Right atrium auricular region (tissue), 2 donors: Measurements from ENCODE around the gene RABL3. TPM values are rescaled to one million over a fixed set of nuclear protein-coding genes. Genes with fewer than 3 reads are reported as not detected.

Experiments used
- DNase-seq: peaks from one replicate; pipeline ENCODE4 v3.0.0-alpha.2; 2019; ENCODE audit warnings: low spot score
- H3K27ac ChIP-seq, 2 donors: fragments of 200-600 bp; sonication (generic); 1 replicate in 1 of 2; 2 replicates in 1 of 2; pipeline ENCODE4 v1.5.1; 2016 to 2019
- H3K27me3 ChIP-seq, 2 donors: fragments of 200-600 bp; sonication (generic); one replicate each; pipeline versions ENCODE4 v1.5.1 to v1.6.0; 2017 to 2019
- H3K36me3 ChIP-seq: fragments of 200-600 bp; sonication (generic); one replicate; pipeline ENCODE4 v1.5.1; 2016
- H3K4me1 ChIP-seq, 2 donors: fragments of 200-600 bp; sonication (generic); one replicate each; pipeline versions ENCODE4 v1.5.1 to v1.6.0; 2017 to 2019
- H3K4me3 ChIP-seq, 2 donors: fragments of 200-600 bp; sonication (generic); 1 replicate in 1 of 2; 2 replicates in 1 of 2; pipeline ENCODE4 v1.5.1; 2017 to 2019; ENCODE audit warnings: mild to moderate bottlenecking in 1 of 2, moderate library complexity in 1 of 2
- H3K9me3 ChIP-seq, 2 donors: fragments of 200-600 bp; sonication (generic); one replicate each; pipeline ENCODE4 v1.5.1; 2019
- total RNA-seq, 2 donors: library from RNA; depleted of rRNA; stranded (reverse); fragments of >200 nt; gene quantifications; one replicate each; pipeline ENCODE4 v1.1.0, GENCODE V29; 2016
- TF ChIP-seq, protein P1 (sequence below), 2 donors: fragments of 200-600 bp; sonication (generic); IDR thresholded peaks; one replicate each; pipeline ENCODE4 v1.5.1; 2019; ENCODE audit warnings: antibody characterized with exemption in 2 of 2

Gene RABL3
- total RNA-seq, 2 donors from 2014 or later, result 7.6 to 14.2 TPM

- Histone ChIP-seq H3K27me3 (no peaks in the 10 kb centered on the region), H3K4me3 (no peak overlapping the region), H3K9me3 (no peaks in the 10 kb centered on the region), H3K27ac (no peak overlapping the region), H3K36me3 (no peaks in the 10 kb centered on the region), H3K4me1 (no peaks in the 10 kb centered on the region)
- TF ChIP-seq, protein P1, sequence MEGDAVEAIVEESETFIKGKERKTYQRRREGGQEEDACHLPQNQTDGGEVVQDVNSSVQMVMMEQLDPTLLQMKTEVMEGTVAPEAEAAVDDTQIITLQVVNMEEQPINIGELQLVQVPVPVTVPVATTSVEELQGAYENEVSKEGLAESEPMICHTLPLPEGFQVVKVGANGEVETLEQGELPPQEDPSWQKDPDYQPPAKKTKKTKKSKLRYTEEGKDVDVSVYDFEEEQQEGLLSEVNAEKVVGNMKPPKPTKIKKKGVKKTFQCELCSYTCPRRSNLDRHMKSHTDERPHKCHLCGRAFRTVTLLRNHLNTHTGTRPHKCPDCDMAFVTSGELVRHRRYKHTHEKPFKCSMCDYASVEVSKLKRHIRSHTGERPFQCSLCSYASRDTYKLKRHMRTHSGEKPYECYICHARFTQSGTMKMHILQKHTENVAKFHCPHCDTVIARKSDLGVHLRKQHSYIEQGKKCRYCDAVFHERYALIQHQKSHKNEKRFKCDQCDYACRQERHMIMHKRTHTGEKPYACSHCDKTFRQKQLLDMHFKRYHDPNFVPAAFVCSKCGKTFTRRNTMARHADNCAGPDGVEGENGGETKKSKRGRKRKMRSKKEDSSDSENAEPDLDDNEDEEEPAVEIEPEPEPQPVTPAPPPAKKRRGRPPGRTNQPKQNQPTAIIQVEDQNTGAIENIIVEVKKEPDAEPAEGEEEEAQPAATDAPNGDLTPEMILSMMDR (IDR thresholded peaks at IDR 0.05), result no peak
- no peak for DNase-seq
These were observed 83.0 kb downstream of the RABL3 start for GRCh38 chr3:120659285-120659684.

DNA sequence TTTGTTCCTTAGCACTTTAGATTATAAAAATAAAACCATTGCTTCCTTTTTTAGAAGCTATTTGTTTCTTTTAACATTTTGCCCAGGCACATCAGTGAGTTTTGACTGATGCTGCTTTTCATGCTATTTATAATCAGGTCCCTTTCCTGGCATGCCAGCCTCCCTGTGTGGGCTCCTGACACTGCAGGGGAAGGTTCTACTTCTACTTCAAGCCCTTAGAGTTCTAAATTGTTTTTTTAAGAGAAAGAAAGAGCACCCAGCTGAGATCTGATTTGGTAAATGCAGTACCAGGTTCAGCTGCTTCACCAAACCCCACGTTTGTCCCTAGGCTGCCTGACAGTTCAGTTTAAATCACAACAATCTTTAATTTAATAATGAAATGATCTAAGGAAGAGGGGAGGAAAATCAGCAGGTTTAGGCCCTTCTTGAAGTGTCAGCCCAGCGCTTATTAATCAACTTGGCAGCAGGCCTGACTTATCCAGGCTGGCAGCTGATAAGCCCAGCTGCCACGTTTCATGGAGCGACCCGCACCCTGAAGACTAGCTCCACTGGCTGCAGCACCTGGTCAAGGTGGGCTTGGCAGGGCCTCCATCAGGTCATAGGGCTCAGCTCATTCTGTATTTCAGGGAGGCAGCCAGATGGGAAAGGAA, 89.3 kb downstream of the RABL3 start:
- H3K36me3 ChIP-seq, result no peaks in the 10 kb centered on the region
- no peaks in the 10 kb centered on the region for H3K27me3 ChIP-seq
- no peak overlapping the region for H3K4me3 ChIP-seq
- no peak for DNase-seq
- no peaks in the 10 kb centered on the region for H3K4me1 ChIP-seq
- TF ChIP-seq, protein P1 (IDR thresholded peaks at IDR 0.05), result no peak
- H3K27ac ChIP-seq, result no peak overlapping the region
- no peaks in the 10 kb centered on the region for H3K9me3 ChIP-seq

DNA sequence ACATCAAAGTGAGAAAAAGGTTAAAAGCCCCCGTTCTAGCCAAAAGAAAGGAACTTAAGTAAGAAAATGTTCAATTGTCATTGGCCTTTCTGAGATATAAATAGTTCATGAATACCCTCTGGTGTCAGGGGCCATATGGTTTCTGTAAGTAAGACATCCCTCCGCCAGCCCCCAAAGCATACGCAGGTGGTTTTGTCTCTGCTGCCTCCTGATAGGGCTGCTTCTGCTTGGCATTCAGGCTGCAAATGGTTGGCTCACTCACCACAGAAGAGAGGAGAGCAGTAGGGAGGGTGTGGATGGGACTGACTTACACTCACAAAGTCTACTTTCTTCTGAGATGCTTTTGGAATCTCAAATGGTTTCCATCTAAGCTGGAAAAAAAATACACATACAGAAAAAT, 90.0 kb downstream of the RABL3 start:
- TF ChIP-seq, protein P1 (IDR thresholded peaks at IDR 0.05), result no peak

GRCh38 chr3:120650311-120650710, 92.0 kb downstream of the RABL3 start:
- no peaks in the 10 kb centered on the region for H3K9me3 ChIP-seq

More for the DNA sequence above, 90.0 kb downstream of the RABL3 start:
- Histone ChIP-seq H3K9me3 (no peaks in the 10 kb centered on the region), H3K27me3 (no peaks in the 10 kb centered on the region), H3K36me3 (no peaks in the 10 kb centered on the region), H3K4me3 (no peak overlapping the region), H3K4me1 (no peaks in the 10 kb centered on the region), H3K27ac (no peak overlapping the region)
- DNase-seq, result no peak

GRCh38 chr3:120649830-120650233, 92.5 kb downstream of the RABL3 start:
- TF ChIP-seq, protein P1 (IDR thresholded peaks at IDR 0.05), result no peak
- Histone ChIP-seq H3K9me3 (no peaks in the 10 kb centered on the region), H3K27me3 (no peaks in the 10 kb centered on the region), H3K36me3 (no peaks in the 10 kb centered on the region), H3K4me1 (no peaks in the 10 kb centered on the region), H3K4me3 (no peak overlapping the region), H3K27ac (no peak overlapping the region)
- DNase-seq, result no peak

More at GRCh38 chr3:120650311-120650710, 92.0 kb downstream of the RABL3 start:
- Histone ChIP-seq H3K4me3 (no peak overlapping the region), H3K27me3 (no peaks in the 10 kb centered on the region), H3K4me1 (no peaks in the 10 kb centered on the region), H3K36me3 (no peaks in the 10 kb centered on the region), H3K27ac (no peak overlapping the region)
- no peak for DNase-seq
- TF ChIP-seq, protein P1 (IDR thresholded peaks at IDR 0.05), result no peak

DNA sequence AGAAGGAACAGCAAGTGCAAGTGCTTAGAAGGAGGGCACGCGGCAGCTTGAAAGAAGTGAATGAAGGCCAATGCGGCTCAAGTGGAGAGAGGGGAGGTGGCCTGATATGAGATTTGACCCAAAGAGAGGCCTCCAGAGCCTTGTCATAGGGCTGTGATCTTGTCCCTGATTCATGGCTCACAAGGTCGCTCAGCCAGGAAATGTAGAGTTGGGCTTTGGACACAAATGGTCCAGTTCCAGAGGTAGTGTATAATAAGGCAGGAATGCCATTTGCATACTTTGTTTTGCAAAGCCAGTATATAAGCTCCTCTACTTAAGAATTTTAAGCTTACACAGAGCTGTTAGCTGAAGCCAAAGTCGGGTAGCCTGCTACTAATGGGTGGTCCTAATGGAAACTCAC, 94.0 kb downstream of the RABL3 start:
- no peaks in the 10 kb centered on the region for H3K36me3 ChIP-seq
- TF ChIP-seq, protein P1 (IDR thresholded peaks at IDR 0.05), result no peak
- no peaks in the 10 kb centered on the region for H3K27me3 ChIP-seq
- no peak overlapping the region for H3K4me3 ChIP-seq
- H3K27ac ChIP-seq, result no peak overlapping the region
- H3K9me3 ChIP-seq, result no peaks in the 10 kb centered on the region
- H3K4me1 ChIP-seq, result no peaks in the 10 kb centered on the region
- no peak for DNase-seq
